Keratinocyte (primary cell): ENCODE data around the gene PIK3IP1.

Experiments used
- EZH2 ChIP-seq: IDR thresholded peaks from one replicate; pipeline ENCODE4 v1.6.1; 2012; ENCODE audit warnings: inconsistent platforms, mild to moderate bottlenecking, low read length, moderate library complexity
- TF ChIP-seq, protein P1 (sequence below), 3 experiments: IDR thresholded peaks in 1 of 3; conservative IDR thresholded peaks in 1 of 3; optimal IDR thresholded peaks in 1 of 3; 2 replicates in 2 of 3; 3 replicates in 1 of 3; pipeline versions ENCODE3 to v1.5.1; 2011; ENCODE audit warnings: low read length in 3 of 3, mild to moderate bottlenecking in 3 of 3, moderate library complexity in 2 of 3, control low read depth in 1 of 3, inconsistent platforms in 1 of 3; ENCODE audit not compliant: insufficient read depth in 2 of 3; ENCODE audit errors: extremely low read depth in 1 of 3

DNA sequence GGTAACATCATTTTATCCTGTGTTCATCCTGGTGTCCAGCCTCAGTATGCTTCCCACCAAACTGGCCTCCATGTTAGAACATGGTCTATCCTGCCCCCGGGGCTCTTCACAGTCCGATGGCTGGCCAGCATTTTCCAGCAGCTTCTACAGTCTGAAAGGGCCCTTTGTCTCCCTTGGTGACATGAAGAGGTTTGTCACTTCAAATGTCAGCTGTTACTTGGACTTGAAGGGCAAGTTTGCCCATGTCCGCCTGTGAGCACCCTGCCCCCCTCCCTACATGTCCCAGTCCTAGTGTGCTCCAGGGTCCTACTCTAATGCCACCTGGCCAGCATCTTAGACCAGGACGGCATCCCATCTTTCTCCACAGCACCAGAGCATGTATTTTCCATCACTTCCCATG, 29.1 kb upstream of the PIK3IP1 start:
- TF ChIP-seq, protein P1, sequence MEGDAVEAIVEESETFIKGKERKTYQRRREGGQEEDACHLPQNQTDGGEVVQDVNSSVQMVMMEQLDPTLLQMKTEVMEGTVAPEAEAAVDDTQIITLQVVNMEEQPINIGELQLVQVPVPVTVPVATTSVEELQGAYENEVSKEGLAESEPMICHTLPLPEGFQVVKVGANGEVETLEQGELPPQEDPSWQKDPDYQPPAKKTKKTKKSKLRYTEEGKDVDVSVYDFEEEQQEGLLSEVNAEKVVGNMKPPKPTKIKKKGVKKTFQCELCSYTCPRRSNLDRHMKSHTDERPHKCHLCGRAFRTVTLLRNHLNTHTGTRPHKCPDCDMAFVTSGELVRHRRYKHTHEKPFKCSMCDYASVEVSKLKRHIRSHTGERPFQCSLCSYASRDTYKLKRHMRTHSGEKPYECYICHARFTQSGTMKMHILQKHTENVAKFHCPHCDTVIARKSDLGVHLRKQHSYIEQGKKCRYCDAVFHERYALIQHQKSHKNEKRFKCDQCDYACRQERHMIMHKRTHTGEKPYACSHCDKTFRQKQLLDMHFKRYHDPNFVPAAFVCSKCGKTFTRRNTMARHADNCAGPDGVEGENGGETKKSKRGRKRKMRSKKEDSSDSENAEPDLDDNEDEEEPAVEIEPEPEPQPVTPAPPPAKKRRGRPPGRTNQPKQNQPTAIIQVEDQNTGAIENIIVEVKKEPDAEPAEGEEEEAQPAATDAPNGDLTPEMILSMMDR (optimal IDR thresholded peaks at IDR 0.05 in 1 of 3, IDR thresholded peaks at IDR 0.05 in 1 of 3, conservative IDR thresholded peaks at IDR 0.05 in 1 of 3; ENCODE audit: extremely low read depth in 1 of 3, insufficient read depth in 2 of 3, low read length in 3 of 3): no peak
- no peak for TF ChIP-seq EZH2
